ENCODE results near the gene EDN2.

The EDN2 gene

GRCh38 chr1:41497461-41498030 lies 13.1 kb upstream of the EDN2 start:
- DNase-seq = no peak

- DNase-seq = no peak
Measured at GRCh38 chr1:41497056-41497440, 12.6 kb upstream of the EDN2 start.

- DNase-seq = no peak
Measured at GRCh38 chr1:41496080-41497055, 11.9 kb upstream of the EDN2 start.

- no peak for DNase-seq
Measured at GRCh38 chr1:41495210-41495948, 10.9 kb upstream of the EDN2 start.

GRCh38 chr1:41494351-41495209 lies 10.1 kb upstream of the EDN2 start:
- no peak for DNase-seq

GRCh38 chr1:41493626-41494350 lies 9.3 kb upstream of the EDN2 start:
- no peak for DNase-seq

GRCh38 chr1:41493117-41493536 lies 8.6 kb upstream of the EDN2 start:
- DNase-seq = no peak

- DNase-seq = no peak
Measured at GRCh38 chr1:41492341-41492848, 7.9 kb upstream of the EDN2 start.

GRCh38 chr1:41490911-41491310 lies 6.4 kb upstream of the EDN2 start:
- no peak for DNase-seq

- no peak for DNase-seq
Measured at GRCh38 chr1:41489561-41489960, 5.1 kb upstream of the EDN2 start.

- DNase-seq = no peak
Measured at GRCh38 chr1:41488040-41488951, 3.8 kb upstream of the EDN2 start.

GRCh38 chr1:41487126-41488039 lies 2.9 kb upstream of the EDN2 start:
- no peak for DNase-seq

GRCh38 chr1:41486371-41487125 lies 2.1 kb upstream of the EDN2 start:
- DNase-seq = no peak

GRCh38 chr1:41486053-41486370 lies 1.5 kb upstream of the EDN2 start:
- no peak for DNase-seq

- no peak for DNase-seq
Measured at GRCh38 chr1:41485605-41486004, 1.1 kb upstream of the EDN2 start.

- DNase-seq = no peak
Measured at GRCh38 chr1:41483960-41484401, 502 bp downstream of the EDN2 start.

- DNase-seq = no peak
Measured at GRCh38 chr1:41483001-41483850, 1.3 kb downstream of the EDN2 start.
